Prostate gland (tissue), 2 donors: ENCODE measurements around the gene PRR23E. TPM values are rescaled to one million over a fixed set of nuclear protein-coding genes. Genes with fewer than 3 reads are reported as not detected.

Experiments used
- DNase-seq: peaks from one replicate; pipeline ENCODE4 v3.0.0-alpha.2; 2019; ENCODE audit warnings: low spot score
- H3K27ac ChIP-seq, 2 donors: fragments of 200-600 bp; sonication (generic); 2 replicates each; pipeline ENCODE4 v1.5.1; 2017 to 2019
- H3K27me3 ChIP-seq: fragments of 200-600 bp; sonication (generic); replicated peaks from 2 replicates; pipeline ENCODE4 v1.5.1; 2019; ENCODE audit not compliant: insufficient read depth
- H3K36me3 ChIP-seq, 2 donors: fragments of 200-600 bp; sonication (generic); 1 replicate in 1 of 2; 2 replicates in 1 of 2; pipeline versions ENCODE4 v1.5.1 to v1.8.1; 2017 to 2019
- H3K4me1 ChIP-seq: fragments of 200-600 bp; sonication (generic); replicated peaks from 2 replicates; pipeline ENCODE4 v1.5.1; 2019
- H3K4me3 ChIP-seq, 2 donors: fragments of 200-600 bp; sonication (generic); 2 replicates each; pipeline ENCODE4 v1.5.1; 2017 to 2019
- H3K9me3 ChIP-seq: fragments of 200-600 bp; sonication (generic); 2 replicates; pipeline ENCODE4 v1.5.1; 2017
- CTCF ChIP-seq, 4 experiments: fragments of 200-600 bp in 2 of 4; fragments of 450-650 bp in 2 of 4; sonication (generic) in 2 of 4; IDR thresholded peaks; 1 replicate in 3 of 4; 2 replicates in 1 of 4; pipeline ENCODE4 v1.5.1; 2016 to 2019; ENCODE audit warnings: antibody characterized with exemption in 4 of 4, mild to moderate bottlenecking in 2 of 4, moderate library complexity in 2 of 4
- POLR2A ChIP-seq: fragments of 450-650 bp; IDR thresholded peaks from one replicate; pipeline ENCODE4 v1.6.1; 2016; ENCODE audit warnings: antibody characterized with exemption, mild to moderate bottlenecking
- POLR2AphosphoS5 ChIP-seq: sonication (generic); formaldehyde crosslinking; IDR thresholded peaks from one replicate; pipeline ENCODE4 v1.6.1; 2017; ENCODE audit warnings: antibody characterized with exemption
- WGBS: methylation state at CpG from one replicate; pipeline ENCODE4 v1.1.5; 2018; 5-methylcytosine and 5-hydroxymethylcytosine counted together
- intact Hi-C: fragments of 100-400 bp; cut with DNase I; formaldehyde crosslinking; loops from one replicate; pipeline ENCODE4 v1.14.2; 2022
- total RNA-seq, 2 donors: library from RNA; depleted of rRNA; stranded (reverse); fragments of >200 nt; gene quantifications; one replicate each; pipeline ENCODE4 v1.1.0, GENCODE V29; 2016

The PRR23E gene
- total RNA-seq, 2 donors from 2014 or later = not detected

GRCh38 chr3:127162947-127163645 is 29.8 kb upstream of the PRR23E start:
- no peak overlapping the region for H3K4me3 ChIP-seq
- no peaks in the 10 kb centered on the region for H3K9me3 ChIP-seq
- TF ChIP-seq POLR2A (no peak), CTCF (IDR thresholded peaks at IDR 0.05) (no peak), POLR2AphosphoS5 (no peak)
- DNase-seq = no peak
- no peaks in the 10 kb centered on the region for H3K4me1 ChIP-seq
- no peak overlapping the region for H3K27ac ChIP-seq
- no peaks in the 10 kb centered on the region for H3K36me3 ChIP-seq
- peaks cover 3% of the 10 kb centered on the region for H3K27me3 ChIP-seq
- 38% methylated on average over 15 of the region's 15 CpGs for WGBS
- intact Hi-C loops = no loop called here

GRCh38 chr3:127164615-127165014 is 28.3 kb upstream of the PRR23E start:
- H3K27me3 ChIP-seq = peaks cover 3% of the 10 kb centered on the region
- intact Hi-C loops = no loop called here
- no peak for TF ChIP-seq POLR2A
- no peak for TF ChIP-seq POLR2AphosphoS5
- no peak for TF ChIP-seq CTCF (IDR thresholded peaks at IDR 0.05)
- H3K4me1 ChIP-seq = no peaks in the 10 kb centered on the region
- no peak for DNase-seq
- no peaks in the 10 kb centered on the region for H3K36me3 ChIP-seq
- H3K9me3 ChIP-seq = no peaks in the 10 kb centered on the region
- no peak overlapping the region for H3K27ac ChIP-seq
- WGBS = 60% methylated on average over 5 of the region's 5 CpGs
- no peak overlapping the region for H3K4me3 ChIP-seq

GRCh38 chr3:127165036-127165435 is 27.9 kb upstream of the PRR23E start:
- Histone ChIP-seq H3K9me3 (no peaks in the 10 kb centered on the region), H3K36me3 (no peaks in the 10 kb centered on the region), H3K27me3 (peaks cover 3% of the 10 kb centered on the region), H3K27ac (no peak overlapping the region), H3K4me1 (no peaks in the 10 kb centered on the region), H3K4me3 (no peak overlapping the region)
- WGBS = 73% methylated on average over 2 of the region's 2 CpGs
- DNase-seq = no peak
- TF ChIP-seq POLR2AphosphoS5 = no peak
- TF ChIP-seq POLR2A = no peak
- TF ChIP-seq CTCF (IDR thresholded peaks at IDR 0.05) = no peak
- intact Hi-C loops = no loop called here

GRCh38 chr3:127165694-127166485 is 27.0 kb upstream of the PRR23E start:
- H3K27ac ChIP-seq = no peak overlapping the region
- 55% methylated on average over 5 of the region's 5 CpGs for WGBS

More at GRCh38 chr3:127165694-127166485, 27.0 kb upstream of the PRR23E start:
- intact Hi-C loops = no loop called here
- Histone ChIP-seq H3K36me3 (no peaks in the 10 kb centered on the region), H3K27me3 (peaks cover 5% of the 10 kb centered on the region), H3K9me3 (no peaks in the 10 kb centered on the region), H3K4me3 (no peak overlapping the region), H3K4me1 (no peaks in the 10 kb centered on the region)
- no peak for TF ChIP-seq POLR2A
- no peak for TF ChIP-seq CTCF (IDR thresholded peaks at IDR 0.05)
- TF ChIP-seq POLR2AphosphoS5 = no peak
- no peak for DNase-seq
